ENCODE results near the gene ELMO2.

GRCh38 chr20:46316984-46317684 is 89.3 kb downstream of the ELMO2 start:
- no peak for TF ChIP-seq FOXK2 (conservative IDR thresholded peaks at IDR 0.05 in 1 of 2, IDR thresholded peaks at IDR 0.05 in 1 of 2; ENCODE audit: low read depth in 2 of 2)
- no peak for TF ChIP-seq CTCF (IDR thresholded peaks at IDR 0.05 in 2 of 3, conservative IDR thresholded peaks at IDR 0.05 in 1 of 3; ENCODE audit: insufficient read depth in 2 of 3, low read depth in 1 of 3, low read length in 3 of 3)
- TF ChIP-seq ATF7 (IDR thresholded peaks at IDR 0.05): no peak
- no peak for TF ChIP-seq IRF2 (CRISPR knock-in tag; IDR thresholded peaks at IDR 0.05)
- TF ChIP-seq GTF2F1 (IDR thresholded peaks at IDR 0.05; ENCODE audit: low read depth, low read length): no peak
- TF ChIP-seq RBBP5 (IDR thresholded peaks at IDR 0.05; ENCODE audit: borderline replicate concordance, insufficient read depth, low read length, poor library complexity, severe bottlenecking): no peak
- no peak for TF ChIP-seq POLR2A (conservative IDR thresholded peaks at IDR 0.05)
